Urinary bladder (tissue), 4 donors: ENCODE results near the gene ARRDC3. TPM values are rescaled to one million over a fixed set of nuclear protein-coding genes. Genes with fewer than 3 reads are reported as not detected.
"Not testable (repeated sequence)": the region's sequence is repeated elsewhere in the genome, so short reads cannot be mapped to it uniquely, and the experiment has no call there.

ENCODE experiments used
- DNase-seq: peaks from one replicate; pipeline ENCODE4 v3.0.0-alpha.2; 2015; ENCODE audit errors: extremely low spot score
- H3K27ac ChIP-seq: one replicate; pipeline ENCODE4 v1.5.1; 2013; ENCODE audit warnings: low read depth, mild to moderate bottlenecking, moderate library complexity
- H3K36me3 ChIP-seq: one replicate; pipeline ENCODE4 v1.6.1; 2013; ENCODE audit warnings: mild to moderate bottlenecking, moderate library complexity; ENCODE audit not compliant: insufficient read depth
- H3K4me1 ChIP-seq: one replicate; pipeline ENCODE4 v1.6.1; 2013; ENCODE audit warnings: mild to moderate bottlenecking, moderate library complexity; ENCODE audit not compliant: insufficient read depth
- H3K4me3 ChIP-seq: one replicate; pipeline ENCODE4 v1.5.1; 2013; ENCODE audit warnings: low read depth, low read length
- WGBS: extraction: QIAGEN DNeasy Blood & Tissue Kit; methylation state at CpG from one replicate; pipeline ENCODE4 v1.1.7; 2013; 5-methylcytosine and 5-hydroxymethylcytosine counted together
- polyA plus RNA-seq: library from polyadenylated mRNA; stranded (reverse); fragments of 200-250 nt; gene quantifications from one replicate; pipeline ENCODE4 v1.2.3, GENCODE V29; 2013
- total RNA-seq: library from RNA; depleted of rRNA; stranded (reverse); fragments of >200 nt; gene quantifications from one replicate; pipeline ENCODE4 v1.2.3, GENCODE V29; 2014
- donor health status: healthy with polysubstance abuse.
- donor health status: healthy.

ARRDC3 gene
- total and polyA plus RNA-seq, 2 donors: 24.4 to 261 TPM

DNA sequence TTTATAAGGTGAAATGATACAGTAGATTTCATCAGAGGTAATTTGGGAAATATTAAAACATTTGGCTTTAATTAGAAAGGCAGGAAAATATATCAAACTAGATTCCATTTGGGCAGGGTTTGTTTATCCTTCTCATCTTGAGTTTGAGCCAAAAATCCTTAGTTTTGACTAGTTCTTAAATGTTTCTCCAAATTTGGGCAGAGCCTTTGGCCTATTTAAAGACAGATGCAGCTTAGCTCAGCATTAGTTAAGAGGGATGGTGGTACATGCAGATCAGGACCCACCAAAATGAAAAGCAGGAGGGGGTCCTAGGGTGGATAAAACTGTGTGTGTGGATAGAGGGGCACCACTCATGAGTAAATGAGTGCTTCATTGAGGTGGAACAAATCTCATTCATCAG, 20.3 kb upstream of the ARRDC3 start:
- H3K4me1 ChIP-seq: no peaks in the 10 kb centered on the region
- H3K4me3 ChIP-seq: no peak overlapping the region
- H3K27ac ChIP-seq: no peak overlapping the region
- DNase-seq: no peak
- no peaks in the 10 kb centered on the region for H3K36me3 ChIP-seq

DNA sequence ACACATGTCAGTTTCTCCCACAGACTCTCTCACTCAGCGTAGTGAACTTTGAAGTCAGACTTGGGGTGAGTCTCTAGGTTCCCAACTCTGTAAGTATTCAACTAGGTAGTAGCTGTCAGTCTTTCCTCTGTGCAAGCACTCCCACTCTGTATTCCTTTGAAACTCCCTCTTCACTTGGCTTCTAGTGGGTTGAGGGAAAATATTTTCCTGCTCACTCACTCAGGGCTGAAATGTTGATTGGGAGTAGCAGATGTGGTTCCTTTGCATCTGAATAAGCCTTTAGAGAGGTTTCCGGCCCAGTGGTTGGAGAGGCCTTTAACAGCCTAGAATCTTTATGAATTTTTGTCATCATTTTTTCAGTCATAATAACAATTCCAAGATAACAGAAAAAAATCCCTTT, 18.1 kb upstream of the ARRDC3 start:
- no peaks in the 10 kb centered on the region for H3K4me1 ChIP-seq
- WGBS: 96% methylated on average over 2 of the region's 2 CpGs
- no peak overlapping the region for H3K27ac ChIP-seq
- no peak for DNase-seq
- no peaks in the 10 kb centered on the region for H3K36me3 ChIP-seq
- no peak overlapping the region for H3K4me3 ChIP-seq

DNA sequence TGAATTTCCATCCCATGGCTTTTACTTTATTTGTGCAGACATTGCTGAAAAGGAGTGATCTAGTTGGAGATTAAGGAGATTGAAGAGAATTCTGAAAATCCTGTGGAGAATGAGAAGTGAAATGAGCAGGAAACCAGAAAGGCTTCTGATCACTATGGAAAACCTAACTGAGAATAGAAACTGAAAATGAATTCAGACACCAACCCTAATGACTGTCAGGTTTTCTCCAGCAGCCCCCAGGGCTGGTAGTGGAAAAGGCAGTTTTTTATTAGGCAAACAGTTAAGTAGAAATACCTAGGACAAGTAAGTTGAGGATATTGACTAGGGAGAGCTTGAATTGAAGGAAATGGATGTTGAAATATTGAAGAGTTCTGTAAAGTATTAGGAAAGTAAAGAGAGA, 14.7 kb upstream of the ARRDC3 start:
- no peak for DNase-seq
- Histone ChIP-seq H3K4me1 (no peaks in the 10 kb centered on the region), H3K36me3 (no peaks in the 10 kb centered on the region), H3K27ac (no peak overlapping the region), H3K4me3 (no peak overlapping the region)

DNA sequence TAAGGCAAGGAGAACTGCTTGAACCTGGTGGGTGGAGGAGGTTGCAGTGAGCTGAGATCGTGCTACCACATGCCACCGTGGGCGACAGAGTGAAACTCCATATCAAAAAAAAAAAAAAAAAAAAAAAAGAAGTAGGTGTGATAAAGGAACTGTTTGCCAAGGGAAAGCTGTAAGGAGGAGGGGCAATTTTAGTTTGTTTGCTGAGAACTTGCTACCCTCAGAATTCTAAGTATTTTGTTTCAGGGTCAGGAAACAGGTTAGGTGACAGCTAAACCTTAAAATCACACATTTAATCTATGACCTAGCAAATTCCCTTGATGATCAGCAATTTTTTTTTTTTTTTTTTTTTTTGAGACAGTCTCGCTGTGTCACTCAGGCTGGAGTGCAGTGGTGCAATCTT, 7.2 kb upstream of the ARRDC3 start:
- H3K27ac ChIP-seq: no peak overlapping the region
- 76% methylated on average over 4 of the region's 4 CpGs for WGBS

DNA sequence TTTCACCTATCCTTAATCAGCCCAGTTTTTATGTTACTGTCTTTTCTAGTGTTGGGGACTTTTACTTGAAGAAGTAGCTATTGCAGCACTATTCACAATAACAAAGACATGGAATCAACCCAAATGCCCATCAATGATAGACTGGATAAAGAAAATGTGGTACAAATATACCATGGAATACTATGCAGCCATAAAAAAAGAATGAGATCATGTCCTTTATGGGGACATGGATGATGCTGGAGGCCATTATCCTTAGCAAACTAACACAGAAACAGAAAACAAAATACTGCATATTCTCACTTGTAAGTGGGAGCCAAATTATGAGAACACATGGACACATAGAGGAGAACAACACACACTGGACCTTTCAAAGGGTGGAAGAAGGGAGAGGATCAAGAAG, 6.4 kb upstream of the ARRDC3 start:
- not testable (repeated sequence) for H3K4me3 ChIP-seq, H3K27ac ChIP-seq, H3K4me1 ChIP-seq, DNase-seq, H3K36me3 ChIP-seq

More for the DNA sequence above, 7.2 kb upstream of the ARRDC3 start:
- Histone ChIP-seq H3K4me1 (no peaks in the 10 kb centered on the region), H3K4me3 (no peak overlapping the region), H3K36me3 (no peaks in the 10 kb centered on the region)
- DNase-seq: no peak

DNA sequence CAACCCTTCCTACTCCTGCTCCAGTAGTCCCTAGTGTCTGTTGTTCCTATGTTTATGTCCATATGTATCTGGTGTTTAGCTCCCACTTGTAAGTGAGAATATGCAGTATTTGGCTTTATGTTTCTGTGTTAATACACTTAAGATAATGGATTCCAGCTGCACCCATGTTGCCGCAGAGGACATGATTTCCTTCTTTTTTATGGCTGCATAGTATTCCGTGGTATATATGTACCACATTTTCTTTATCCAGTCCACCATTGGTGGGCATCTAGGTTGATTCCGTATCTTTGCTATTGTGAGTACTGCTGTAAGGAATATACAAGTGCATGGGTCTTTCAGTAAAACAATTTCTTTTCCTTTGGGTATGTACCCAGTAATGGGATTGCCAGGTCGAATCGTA, 5.2 kb upstream of the ARRDC3 start:
- Histone ChIP-seq H3K4me3 (no peak overlapping the region), H3K4me1 (no peaks in the 10 kb centered on the region), H3K27ac (no peak overlapping the region), H3K36me3 (no peaks in the 10 kb centered on the region)
- WGBS: 97% methylated on average over 5 of the region's 5 CpGs
- DNase-seq: no peak

DNA sequence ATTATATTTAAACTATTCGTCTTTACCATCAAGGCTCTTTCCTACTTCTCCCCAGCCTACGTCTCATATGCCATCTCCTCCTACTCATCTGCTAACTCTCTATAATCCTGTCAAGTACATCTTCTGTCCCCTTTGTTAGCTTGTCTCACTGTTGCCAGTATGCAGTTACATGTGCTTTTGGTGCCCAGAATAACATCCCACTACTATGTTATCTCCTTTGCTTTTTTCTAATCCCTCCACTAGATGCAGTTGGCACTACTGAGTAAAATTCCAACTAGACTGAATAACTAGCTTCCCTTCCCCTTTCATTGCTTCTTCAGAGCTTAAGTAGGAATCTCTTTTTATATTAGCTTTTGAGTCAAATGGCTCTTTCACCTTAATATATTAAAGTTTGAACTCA, 3.0 kb upstream of the ARRDC3 start:
- Histone ChIP-seq H3K27ac (no peak overlapping the region), H3K4me1 (no peaks in the 10 kb centered on the region), H3K4me3 (no peak overlapping the region), H3K36me3 (no peaks in the 10 kb centered on the region)
- DNase-seq: no peak
- WGBS: 62% methylated on average over 2 of the region's 2 CpGs

DNA sequence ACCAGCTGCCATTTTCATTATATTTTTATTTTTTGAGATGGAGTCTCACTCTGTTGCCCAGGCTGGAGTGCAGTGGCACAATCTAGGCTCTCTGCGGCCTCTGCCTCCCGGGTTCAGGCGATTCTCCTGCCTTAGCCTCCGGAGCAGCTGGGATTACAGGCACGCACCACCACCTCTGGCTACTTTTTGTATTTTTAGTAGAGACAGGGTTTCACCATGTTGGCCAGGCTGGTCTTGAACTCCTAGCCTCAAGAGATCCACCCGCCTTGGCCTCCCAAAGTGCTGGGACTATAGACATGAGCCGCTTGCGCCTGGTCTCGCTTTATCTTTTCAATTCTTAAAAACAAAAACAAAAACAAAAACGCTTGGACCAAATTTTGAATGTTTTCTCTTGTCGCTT, 2.5 kb upstream of the ARRDC3 start:
- WGBS: 92% methylated on average over 11 of the region's 11 CpGs
- H3K4me3 ChIP-seq, H3K27ac ChIP-seq, H3K4me1 ChIP-seq, DNase-seq, H3K36me3 ChIP-seq: not testable (repeated sequence)

DNA sequence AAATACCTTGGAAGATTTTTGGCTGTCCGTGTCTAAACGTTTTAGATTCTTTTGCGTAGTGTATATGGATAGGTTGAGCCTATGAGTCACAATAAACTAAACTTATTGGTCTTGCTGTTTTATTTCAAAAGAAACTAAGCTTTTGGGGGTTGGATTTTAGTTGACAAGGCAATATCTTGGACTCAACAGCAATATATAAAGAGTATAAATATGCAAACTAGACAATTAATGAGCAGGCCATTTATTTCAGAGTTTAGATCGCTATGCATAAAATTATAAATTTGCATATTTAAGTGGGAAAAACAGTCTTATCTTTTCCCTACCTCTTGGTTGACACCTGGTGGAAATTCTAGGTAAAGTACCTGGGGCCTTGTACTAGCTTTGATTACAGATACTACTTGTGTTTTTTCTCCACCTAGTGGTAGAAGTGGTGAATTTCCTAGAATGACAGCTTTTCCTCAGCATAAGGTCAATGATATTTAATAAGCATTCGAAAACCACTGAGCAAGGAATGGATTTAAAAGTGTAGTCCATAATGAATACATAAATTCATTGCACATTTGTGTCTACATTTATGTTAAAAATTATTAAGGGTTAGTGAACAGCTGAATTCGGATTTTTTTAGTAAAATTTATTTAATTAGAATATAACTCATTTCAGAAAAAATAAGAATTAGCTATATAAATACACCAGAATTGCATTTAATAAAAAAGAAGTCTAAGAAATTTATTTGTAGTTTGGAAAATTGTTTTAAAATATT, 1.7 kb upstream of the ARRDC3 start:
- no peaks in the 10 kb centered on the region for H3K4me1 ChIP-seq
- 13% methylated on average over 6 of the region's 6 CpGs for WGBS
- no peak overlapping the region for H3K4me3 ChIP-seq
- DNase-seq: peak; percentile 87
- no peaks in the 10 kb centered on the region for H3K36me3 ChIP-seq
- no peak overlapping the region for H3K27ac ChIP-seq

DNA sequence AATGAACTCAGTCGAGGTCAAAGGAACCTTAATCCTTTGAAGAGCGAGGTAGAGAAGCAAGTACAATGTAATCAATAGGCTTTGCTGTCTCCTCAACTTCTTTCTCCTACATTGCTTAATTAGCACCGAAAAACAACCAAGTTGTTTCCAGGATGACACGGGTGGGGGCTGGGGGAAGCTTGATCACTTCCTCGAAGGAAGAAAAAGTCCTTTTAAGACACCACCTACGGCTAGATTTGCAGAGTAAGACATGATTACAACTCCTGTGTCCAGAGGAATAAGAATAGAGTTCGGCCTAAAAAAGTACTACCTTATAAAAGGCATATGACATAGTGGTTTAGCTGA, 811 bp upstream of the ARRDC3 start:
- Histone ChIP-seq H3K36me3 (no peaks in the 10 kb centered on the region), H3K4me3 (peak overlapping the region; percentile 77), H3K27ac (peak overlapping the region; percentile 72), H3K4me1 (no peaks in the 10 kb centered on the region)
- peak; percentile 39 for DNase-seq
- WGBS: 14% methylated on average over 7 of the region's 7 CpGs

DNA sequence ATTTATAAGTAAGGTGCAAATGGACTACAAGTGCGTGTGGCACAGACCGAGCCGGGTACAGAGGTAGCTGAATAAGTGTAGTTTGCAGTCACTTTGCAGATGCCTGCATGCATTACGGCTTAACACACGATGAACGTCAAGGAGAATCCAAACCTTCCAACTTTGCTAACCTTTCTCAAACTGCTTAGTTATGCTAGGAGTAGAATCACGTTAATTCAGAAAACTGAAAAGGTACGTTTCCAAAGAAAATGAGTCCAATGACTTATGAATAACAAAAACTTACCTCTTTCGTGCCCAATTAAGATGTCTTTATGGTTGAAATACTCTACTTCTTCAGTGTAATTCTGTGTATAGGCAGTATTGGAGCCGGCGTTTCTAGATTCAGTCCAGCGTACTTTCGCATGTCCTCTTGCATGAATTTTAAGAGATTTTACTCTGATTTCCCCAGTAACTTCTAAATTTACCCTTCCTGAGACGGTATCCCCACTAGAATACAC, 539 bp downstream of the ARRDC3 start:
- Histone ChIP-seq H3K4me1 (no peaks in the 10 kb centered on the region), H3K36me3 (no peaks in the 10 kb centered on the region), H3K27ac (peak overlapping the region; percentile 89), H3K4me3 (peak overlapping the region; percentile 77)
- under 1% methylated on average over 14 of the region's 14 CpGs for WGBS
- peak; percentile 29 for DNase-seq

DNA sequence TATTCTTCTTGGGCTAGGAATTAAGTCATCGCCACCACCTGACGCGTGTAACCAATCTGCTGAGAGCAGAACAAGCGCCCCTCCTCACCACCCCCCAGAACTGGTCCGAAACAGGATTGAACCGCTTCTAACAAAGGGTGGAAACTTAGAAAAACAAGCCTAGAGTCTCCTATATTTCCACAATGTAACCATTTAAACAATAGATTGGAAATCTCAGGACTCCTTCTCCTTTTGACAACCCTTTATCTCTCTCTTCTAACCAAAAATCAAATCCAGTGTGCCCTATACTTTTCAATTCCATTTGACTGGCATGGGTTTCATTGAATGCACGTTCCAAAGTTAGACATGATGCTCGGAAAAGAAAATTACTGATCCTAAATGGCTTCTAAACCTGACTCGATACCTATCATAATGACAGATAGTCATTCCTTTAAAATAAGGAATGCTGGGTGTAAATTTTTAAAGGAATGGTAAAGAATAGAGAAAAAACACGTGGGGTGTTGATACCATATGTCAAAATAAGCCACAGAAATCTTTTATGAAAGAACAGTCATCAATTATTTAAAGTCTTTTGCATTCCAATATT, 1.2 kb downstream of the ARRDC3 start:
- Histone ChIP-seq H3K36me3 (no peaks in the 10 kb centered on the region), H3K4me3 (peak overlapping the region; percentile 77), H3K4me1 (no peaks in the 10 kb centered on the region), H3K27ac (peak overlapping the region; percentile 89)
- 0% methylated on average over 10 of the region's 10 CpGs for WGBS
- DNase-seq: peak; percentile 91

DNA sequence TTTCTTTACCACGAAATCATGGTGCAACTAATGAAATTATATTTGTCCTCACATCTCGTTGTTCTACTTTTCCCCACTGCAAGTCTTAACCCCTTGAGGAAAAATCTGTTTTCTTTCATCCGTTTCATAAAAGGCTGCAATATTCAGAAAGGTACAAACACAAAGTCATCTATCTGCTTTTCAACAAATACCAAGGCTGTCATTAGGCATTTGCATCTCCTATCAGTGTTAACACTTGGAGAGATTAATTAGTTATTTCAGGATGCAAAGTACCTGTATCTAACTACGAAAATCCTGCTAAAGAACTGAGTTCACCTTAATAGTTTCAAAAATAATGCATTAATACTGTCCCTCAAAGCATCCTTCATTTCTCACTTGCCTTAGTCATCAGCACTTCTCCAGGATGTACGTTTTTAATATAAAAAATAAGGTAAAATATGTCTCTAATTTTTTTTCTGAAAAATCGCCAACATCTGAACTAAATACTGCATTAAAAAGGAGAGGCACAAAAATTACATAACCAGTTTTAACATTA, 1.8 kb downstream of the ARRDC3 start:
- Histone ChIP-seq H3K4me1 (no peaks in the 10 kb centered on the region), H3K36me3 (no peaks in the 10 kb centered on the region), H3K4me3 (peak overlapping the region; percentile 77), H3K27ac (peak overlapping the region; percentile 89)
- under 1% methylated on average over 6 of the region's 6 CpGs for WGBS
- no peak for DNase-seq

DNA sequence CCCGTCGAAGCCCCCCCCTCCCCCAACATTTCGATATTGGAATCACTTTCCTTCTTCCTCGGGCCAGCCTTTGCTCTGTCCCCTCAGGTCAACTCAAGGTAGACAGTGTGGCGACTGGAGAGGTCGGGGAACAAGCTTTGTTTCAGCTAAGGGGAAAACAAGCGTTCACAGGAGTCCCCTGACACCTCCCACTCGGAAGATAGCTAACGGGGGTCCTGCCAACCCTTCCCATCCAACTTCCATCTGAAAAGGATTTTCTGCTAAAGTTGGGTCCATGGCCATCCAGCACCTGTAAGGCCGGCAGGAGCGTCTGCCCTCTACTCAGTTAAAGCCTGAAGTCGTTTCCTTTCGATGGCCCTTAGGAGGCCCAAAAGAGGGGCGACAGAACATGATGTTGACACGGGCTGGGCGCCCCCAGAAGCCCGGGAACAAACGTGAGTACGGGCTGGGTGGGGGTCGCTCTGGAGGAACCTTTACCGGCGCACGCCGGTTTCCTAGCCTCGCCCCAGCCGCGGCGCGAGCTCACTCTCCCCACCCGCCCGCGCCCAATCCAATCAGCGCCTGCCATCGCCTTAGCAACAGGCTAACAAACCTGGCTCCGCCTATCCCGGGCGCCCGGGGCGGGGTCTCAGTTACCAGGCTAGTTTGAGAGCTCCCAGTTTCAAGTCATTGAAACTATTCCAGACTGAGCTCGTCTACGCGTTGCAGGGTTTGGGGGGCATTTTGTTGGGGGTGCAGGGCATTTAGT, 2.5 kb downstream of the ARRDC3 start:
- peak overlapping the region; percentile 97 for H3K27ac ChIP-seq
- H3K36me3 ChIP-seq: no peaks in the 10 kb centered on the region
- under 1% methylated on average over 42 of the region's 42 CpGs for WGBS
- peak; percentile 97 for DNase-seq
- no peaks in the 10 kb centered on the region for H3K4me1 ChIP-seq
- peak overlapping the region; percentile 77 for H3K4me3 ChIP-seq
